ENCODE data around the gene ZNF407. TPM values are rescaled to one million over a fixed set of nuclear protein-coding genes. Genes with fewer than 3 reads are reported as not detected.

The ZNF407 gene
- total and polyA plus RNA-seq, 2 of the 13 experiments (the other 11 are each of a cell fraction or from before 2014, with no cell fraction given) = 2.3 to 8.7 TPM

DNA sequence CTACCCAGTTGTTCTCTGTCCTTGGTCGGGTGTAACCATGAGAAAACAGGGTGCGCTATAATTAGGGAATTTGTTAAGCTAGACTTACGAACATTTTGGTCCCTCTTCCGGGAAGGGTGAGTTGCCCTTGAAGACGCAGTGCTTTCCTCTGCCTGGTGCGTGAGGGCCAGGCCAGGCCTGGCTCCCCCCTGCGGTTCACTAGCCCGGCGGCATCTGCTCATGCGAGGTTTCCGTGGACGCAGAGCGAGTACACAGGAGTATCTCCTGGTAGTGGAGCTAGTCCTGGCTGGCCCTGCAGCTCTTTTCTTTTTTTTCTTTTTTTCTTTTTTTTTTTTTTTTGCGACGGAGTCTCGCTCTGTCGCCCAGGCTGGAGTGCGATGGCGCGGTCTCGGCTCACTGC lies 462.5 kb downstream of the ZNF407 start:
- POLR2A ChIA-PET = no interaction called here
- no peaks in the 10 kb centered on the region for H3K79me2 ChIP-seq (ENCODE audit: insufficient read depth, low read length)
- no peak overlapping the region for H3K27ac ChIP-seq (ENCODE audit: extremely low read length, insufficient read depth, low read length)
- FAIRE-seq = no peak
- no peak overlapping the region for H3K4me3 ChIP-seq (replicated peaks in 1 of 3; ENCODE audit: insufficient read depth in 1 of 3, low read depth in 2 of 3, low read length in 3 of 3)
- no peak for DNase-seq (ENCODE audit: low spot score)
- intact Hi-C loops (cut with micrococcal nuclease; ENCODE audit: unreplicated experiment) = no loop called here
- H3K4me2 ChIP-seq (ENCODE audit: low read depth, low read length) = no peak overlapping the region
- H2AFZ ChIP-seq (ENCODE audit: low read length) = no peak overlapping the region
- no TSS peak for BruUV-seq (replicated peaks)
- H3K4me1 ChIP-seq (ENCODE audit: insufficient read depth, low read length) = no peaks in the 10 kb centered on the region
- in situ Hi-C loops (cut with HindIII; ENCODE audit: extremely low pct_ligation_motif_present, low pct_unique_long_range_greater_than_20kb) = no loop called here
- H3K27me3 ChIP-seq (ENCODE audit: control insufficient read depth in 1 of 2, insufficient read depth in 2 of 2, low read length in 2 of 2) = no peaks in the 10 kb centered on the region
- WGBS (ENCODE audit: low lambda C conversion rate) = 97% methylated on average over 20 of the region's 21 CpGs
- no peak overlapping the region for H3K9ac ChIP-seq (ENCODE audit: insufficient read depth, low read depth, low read length)
- peaks cover 0 to 1% of the 10 kb centered on the region in 2 experiments; a peak in 1 of 5 replicates for H3K36me3 ChIP-seq (replicated peaks in 1 of 2; ENCODE audit: control insufficient read depth in 1 of 2, insufficient read depth in 2 of 2, low read length in 2 of 2)
- H3K9me3 ChIP-seq (ENCODE audit: low read length) = no peaks in the 10 kb centered on the region
- ATAC-seq = no peak
- TF ChIP-seq SUZ12 (IDR thresholded peaks at IDR 0.05; ENCODE audit: low read depth, low read length) = no peak
- no peak for TF ChIP-seq SOX6 (IDR thresholded peaks at IDR 0.05)
- no peak for TF ChIP-seq SOX6 (CRISPR knock-in tag; IDR thresholded peaks at IDR 0.05)
- TF ChIP-seq HOXA5 (CRISPR knock-in tag; IDR thresholded peaks at IDR 0.05) = no peak
- TF ChIP-seq JUNB (CRISPR knock-in tag; IDR thresholded peaks at IDR 0.05; ENCODE audit: borderline replicate concordance) = no peak
- TF ChIP-seq, protein P1, sequence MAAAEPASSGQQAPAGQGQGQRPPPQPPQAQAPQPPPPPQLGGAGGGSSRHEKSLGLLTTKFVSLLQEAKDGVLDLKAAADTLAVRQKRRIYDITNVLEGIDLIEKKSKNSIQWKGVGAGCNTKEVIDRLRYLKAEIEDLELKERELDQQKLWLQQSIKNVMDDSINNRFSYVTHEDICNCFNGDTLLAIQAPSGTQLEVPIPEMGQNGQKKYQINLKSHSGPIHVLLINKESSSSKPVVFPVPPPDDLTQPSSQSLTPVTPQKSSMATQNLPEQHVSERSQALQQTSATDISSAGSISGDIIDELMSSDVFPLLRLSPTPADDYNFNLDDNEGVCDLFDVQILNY (CRISPR knock-in tag; conservative IDR thresholded peaks at IDR 0.05) = no peak
- TF ChIP-seq ZNF263 (CRISPR knock-in tag; IDR thresholded peaks at IDR 0.05) = no peak
- TF ChIP-seq, protein P2, sequence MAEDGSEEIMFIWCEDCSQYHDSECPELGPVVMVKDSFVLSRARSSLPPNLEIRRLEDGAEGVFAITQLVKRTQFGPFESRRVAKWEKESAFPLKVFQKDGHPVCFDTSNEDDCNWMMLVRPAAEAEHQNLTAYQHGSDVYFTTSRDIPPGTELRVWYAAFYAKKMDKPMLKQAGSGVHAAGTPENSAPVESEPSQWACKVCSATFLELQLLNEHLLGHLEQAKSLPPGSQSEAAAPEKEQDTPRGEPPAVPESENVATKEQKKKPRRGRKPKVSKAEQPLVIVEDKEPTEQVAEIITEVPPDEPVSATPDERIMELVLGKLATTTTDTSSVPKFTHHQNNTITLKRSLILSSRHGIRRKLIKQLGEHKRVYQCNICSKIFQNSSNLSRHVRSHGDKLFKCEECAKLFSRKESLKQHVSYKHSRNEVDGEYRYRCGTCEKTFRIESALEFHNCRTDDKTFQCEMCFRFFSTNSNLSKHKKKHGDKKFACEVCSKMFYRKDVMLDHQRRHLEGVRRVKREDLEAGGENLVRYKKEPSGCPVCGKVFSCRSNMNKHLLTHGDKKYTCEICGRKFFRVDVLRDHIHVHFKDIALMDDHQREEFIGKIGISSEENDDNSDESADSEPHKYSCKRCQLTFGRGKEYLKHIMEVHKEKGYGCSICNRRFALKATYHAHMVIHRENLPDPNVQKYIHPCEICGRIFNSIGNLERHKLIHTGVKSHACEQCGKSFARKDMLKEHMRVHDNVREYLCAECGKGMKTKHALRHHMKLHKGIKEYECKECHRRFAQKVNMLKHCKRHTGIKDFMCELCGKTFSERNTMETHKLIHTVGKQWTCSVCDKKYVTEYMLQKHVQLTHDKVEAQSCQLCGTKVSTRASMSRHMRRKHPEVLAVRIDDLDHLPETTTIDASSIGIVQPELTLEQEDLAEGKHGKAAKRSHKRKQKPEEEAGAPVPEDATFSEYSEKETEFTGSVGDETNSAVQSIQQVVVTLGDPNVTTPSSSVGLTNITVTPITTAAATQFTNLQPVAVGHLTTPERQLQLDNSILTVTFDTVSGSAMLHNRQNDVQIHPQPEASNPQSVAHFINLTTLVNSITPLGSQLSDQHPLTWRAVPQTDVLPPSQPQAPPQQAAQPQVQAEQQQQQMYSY (CRISPR knock-in tag; IDR thresholded peaks at IDR 0.05) = no peak
- TF ChIP-seq GFI1 (CRISPR knock-in tag; IDR thresholded peaks at IDR 0.05; ENCODE audit: borderline replicate concordance) = no peak
- no peak for TF ChIP-seq NR2C2 (CRISPR knock-in tag; IDR thresholded peaks at IDR 0.05; ENCODE audit: borderline replicate concordance)
- TF ChIP-seq ZNF256 (CRISPR knock-in tag; conservative IDR thresholded peaks at IDR 0.05) = no peak
- TF ChIP-seq, protein P3, sequence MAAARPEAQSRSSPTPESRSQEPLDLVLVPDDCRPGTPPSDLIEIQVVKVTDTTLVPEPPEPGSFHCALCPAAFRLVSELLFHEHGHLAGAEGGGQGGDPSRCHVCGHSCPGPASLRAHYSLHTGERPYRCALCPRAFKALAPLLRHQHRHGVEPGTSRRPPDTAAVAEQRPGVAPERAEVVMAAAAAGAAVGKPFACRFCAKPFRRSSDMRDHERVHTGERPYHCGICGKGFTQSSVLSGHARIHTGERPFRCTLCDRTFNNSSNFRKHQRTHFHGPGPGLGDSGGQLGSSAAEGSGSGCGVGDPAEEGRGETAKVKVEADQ (CRISPR knock-in tag; IDR thresholded peaks at IDR 0.05; ENCODE audit: borderline replicate concordance) = no peak
- no peak for TF ChIP-seq FOXM1 (CRISPR knock-in tag; IDR thresholded peaks at IDR 0.05)
- TF ChIP-seq, protein P4, sequence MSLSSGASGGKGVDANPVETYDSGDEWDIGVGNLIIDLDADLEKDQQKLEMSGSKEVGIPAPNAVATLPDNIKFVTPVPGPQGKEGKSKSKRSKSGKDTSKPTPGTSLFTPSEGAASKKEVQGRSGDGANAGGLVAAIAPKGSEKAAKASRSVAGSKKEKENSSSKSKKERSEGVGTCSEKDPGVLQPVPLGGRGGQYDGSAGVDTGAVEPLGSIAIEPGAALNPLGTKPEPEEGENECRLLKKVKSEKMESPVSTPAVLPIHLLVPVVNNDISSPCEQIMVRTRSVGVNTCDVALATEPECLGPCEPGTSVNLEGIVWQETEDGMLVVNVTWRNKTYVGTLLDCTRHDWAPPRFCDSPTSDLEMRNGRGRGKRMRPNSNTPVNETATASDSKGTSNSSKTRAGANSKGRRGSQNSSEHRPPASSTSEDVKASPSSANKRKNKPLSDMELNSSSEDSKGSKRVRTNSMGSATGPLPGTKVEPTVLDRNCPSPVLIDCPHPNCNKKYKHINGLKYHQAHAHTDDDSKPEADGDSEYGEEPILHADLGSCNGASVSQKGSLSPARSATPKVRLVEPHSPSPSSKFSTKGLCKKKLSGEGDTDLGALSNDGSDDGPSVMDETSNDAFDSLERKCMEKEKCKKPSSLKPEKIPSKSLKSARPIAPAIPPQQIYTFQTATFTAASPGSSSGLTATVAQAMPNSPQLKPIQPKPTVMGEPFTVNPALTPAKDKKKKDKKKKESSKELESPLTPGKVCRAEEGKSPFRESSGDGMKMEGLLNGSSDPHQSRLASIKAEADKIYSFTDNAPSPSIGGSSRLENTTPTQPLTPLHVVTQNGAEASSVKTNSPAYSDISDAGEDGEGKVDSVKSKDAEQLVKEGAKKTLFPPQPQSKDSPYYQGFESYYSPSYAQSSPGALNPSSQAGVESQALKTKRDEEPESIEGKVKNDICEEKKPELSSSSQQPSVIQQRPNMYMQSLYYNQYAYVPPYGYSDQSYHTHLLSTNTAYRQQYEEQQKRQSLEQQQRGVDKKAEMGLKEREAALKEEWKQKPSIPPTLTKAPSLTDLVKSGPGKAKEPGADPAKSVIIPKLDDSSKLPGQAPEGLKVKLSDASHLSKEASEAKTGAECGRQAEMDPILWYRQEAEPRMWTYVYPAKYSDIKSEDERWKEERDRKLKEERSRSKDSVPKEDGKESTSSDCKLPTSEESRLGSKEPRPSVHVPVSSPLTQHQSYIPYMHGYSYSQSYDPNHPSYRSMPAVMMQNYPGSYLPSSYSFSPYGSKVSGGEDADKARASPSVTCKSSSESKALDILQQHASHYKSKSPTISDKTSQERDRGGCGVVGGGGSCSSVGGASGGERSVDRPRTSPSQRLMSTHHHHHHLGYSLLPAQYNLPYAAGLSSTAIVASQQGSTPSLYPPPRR (CRISPR knock-in tag; IDR thresholded peaks at IDR 0.05; ENCODE audit: borderline replicate concordance) = no peak
- TF ChIP-seq HDAC2 (CRISPR knock-in tag; IDR thresholded peaks at IDR 0.05) = no peak
- TF ChIP-seq ZNF44 (CRISPR knock-in tag; IDR thresholded peaks at IDR 0.05) = no peak
- no peaks in the 10 kb centered on the region for H4K20me1 ChIP-seq (ENCODE audit: insufficient read depth, low read length)
- CTCF ChIA-PET (ENCODE audit: low intra/inter-chr PET ratio, low total read pairs) = no interaction called here
